ENCODE measurements around the gene ZNF3.

DNA sequence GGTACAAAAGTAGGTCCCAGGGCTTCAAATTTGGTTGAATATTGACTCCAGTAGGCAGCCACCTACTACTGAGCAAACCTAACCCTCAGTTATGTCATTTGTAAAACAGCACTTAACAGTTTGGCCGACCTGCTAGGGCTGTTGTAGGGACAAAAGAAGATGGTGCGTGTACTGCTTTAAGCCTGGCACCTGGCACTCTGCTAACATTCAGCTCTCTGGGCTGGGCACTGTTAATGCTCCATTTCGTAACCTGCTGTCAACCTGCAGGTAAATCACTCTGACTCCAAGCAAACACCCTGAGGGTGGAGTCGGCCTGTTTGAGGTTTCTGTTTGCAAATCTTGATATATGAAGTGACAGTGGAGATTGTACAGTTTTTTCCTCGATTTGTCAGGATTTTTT, 58.9 kb downstream of the ZNF3 start:
- TF ChIP-seq, protein P1, sequence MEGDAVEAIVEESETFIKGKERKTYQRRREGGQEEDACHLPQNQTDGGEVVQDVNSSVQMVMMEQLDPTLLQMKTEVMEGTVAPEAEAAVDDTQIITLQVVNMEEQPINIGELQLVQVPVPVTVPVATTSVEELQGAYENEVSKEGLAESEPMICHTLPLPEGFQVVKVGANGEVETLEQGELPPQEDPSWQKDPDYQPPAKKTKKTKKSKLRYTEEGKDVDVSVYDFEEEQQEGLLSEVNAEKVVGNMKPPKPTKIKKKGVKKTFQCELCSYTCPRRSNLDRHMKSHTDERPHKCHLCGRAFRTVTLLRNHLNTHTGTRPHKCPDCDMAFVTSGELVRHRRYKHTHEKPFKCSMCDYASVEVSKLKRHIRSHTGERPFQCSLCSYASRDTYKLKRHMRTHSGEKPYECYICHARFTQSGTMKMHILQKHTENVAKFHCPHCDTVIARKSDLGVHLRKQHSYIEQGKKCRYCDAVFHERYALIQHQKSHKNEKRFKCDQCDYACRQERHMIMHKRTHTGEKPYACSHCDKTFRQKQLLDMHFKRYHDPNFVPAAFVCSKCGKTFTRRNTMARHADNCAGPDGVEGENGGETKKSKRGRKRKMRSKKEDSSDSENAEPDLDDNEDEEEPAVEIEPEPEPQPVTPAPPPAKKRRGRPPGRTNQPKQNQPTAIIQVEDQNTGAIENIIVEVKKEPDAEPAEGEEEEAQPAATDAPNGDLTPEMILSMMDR (IDR thresholded peaks at IDR 0.05) = no peak
- no peak for TF ChIP-seq POLR2A (IDR thresholded peaks at IDR 0.05)

All from adrenal gland (tissue), 5 donors.